Psoas muscle (tissue), 8 donors: ENCODE data around the gene TRAF3. TPM values are rescaled to one million over a fixed set of nuclear protein-coding genes. Genes with fewer than 3 reads are reported as not detected.

Experiments used
- ATAC-seq, 4 donors: fragments of 200-7000 bp; cut with Tn5 transposase; one replicate each; pipeline ENCODE4 v1.9.1; 2020; ENCODE audit warnings: moderate library complexity in 3 of 4, mild to moderate bottlenecking in 2 of 4
- DNase-seq, 2 donors: peaks; one replicate each; pipeline ENCODE4 v3.0.0-alpha.2; 2020
- H3K27ac ChIP-seq: fragments of 200-600 bp; one replicate; pipeline ENCODE4 v1.8.0; 2022
- H3K27me3 ChIP-seq, 3 donors: fragments of 200-600 bp in 1 of 3; one replicate each; pipeline versions ENCODE4 v1.6.1 to v1.8.0; 2013 to 2022; ENCODE audit warnings: low read length in 2 of 3, mild to moderate bottlenecking in 2 of 3, moderate library complexity in 1 of 3; ENCODE audit not compliant: insufficient read depth in 3 of 3
- H3K36me3 ChIP-seq, 2 donors: fragments of 200-600 bp in 1 of 2; one replicate each; pipeline versions ENCODE4 v1.6.1 to v1.8.0; 2013 to 2022; ENCODE audit warnings: low read depth in 1 of 2, mild to moderate bottlenecking in 1 of 2, moderate library complexity in 1 of 2; ENCODE audit not compliant: insufficient read depth in 1 of 2
- H3K4me1 ChIP-seq: fragments of 200-600 bp; one replicate; pipeline ENCODE4 v1.8.0; 2022
- H3K4me3 ChIP-seq: fragments of 200-600 bp; one replicate; pipeline ENCODE4 v1.8.0; 2022; ENCODE audit warnings: mild to moderate bottlenecking
- H3K9me3 ChIP-seq: fragments of 200-600 bp; one replicate; pipeline ENCODE4 v1.8.0; 2022
- CTCF ChIP-seq: fragments of 200-600 bp; IDR thresholded peaks from one replicate; pipeline ENCODE4 v1.8.0; 2022; ENCODE audit warnings: antibody characterized with exemption
- WGBS, 3 donors: extraction: QIAGEN DNeasy Blood & Tissue Kit; methylation state at CpG; one replicate each; pipeline versions ENCODE4 v1.1.6 to v1.1.7; 2013; 5-methylcytosine and 5-hydroxymethylcytosine counted together
- intact Hi-C, 2 donors: fragments of 100-400 bp; cut with DNase I; formaldehyde crosslinking; loops; one replicate each; pipeline versions ENCODE4 v1.11.0 to v1.14.2; 2022
- polyA plus RNA-seq, 3 donors: library from polyadenylated mRNA; stranded (reverse); fragments of 200-250 nt; gene quantifications; one replicate each; pipeline ENCODE4 v1.2.3, GENCODE V29; 2013
- total RNA-seq, 4 donors: library from RNA; stranded (reverse); fragmentation: NEBNext Ultra II Directional in 2 of 4; extraction: Animal tissue kit (Norgen Biotek cat#: 25700) in 2 of 4; gene quantifications; one replicate each; pipeline versions ENCODE4 v1.2.1 to v1.2.4, GENCODE V29; 2021 to 2023
- donor health status: healthy with polysubstance abuse.
- donor health status: DM: no; HTN: no; CAD: no; lungs with moderate emphysema.
- donor health status: Bipolar disorder and iron deficiency.
- donor health status: healthy.
- donor health status: DM: yes; HTN: yes; CAD: no.
- donor health status: DM: no; HTN: no; CAD: no.
- donor health status: DM: no; HTN: no; CAD: no.
- donor health status: DM: yes; HTN: yes; CAD: no.

Gene TRAF3
- total and polyA plus RNA-seq, 7 donors: 3.3 to 16.3 (median 8.1) TPM

- H3K4me1 ChIP-seq: peaks cover 7% of the 10 kb centered on the region
- intact Hi-C loops: no loop called here
- no peak for DNase-seq
- TF ChIP-seq CTCF: no peak
- H3K27ac ChIP-seq: no peak overlapping the region
- no peaks in the 10 kb centered on the region for H3K9me3 ChIP-seq
- ATAC-seq: no peak
- WGBS, 3 donors: 77 to 97% (median 94%) methylated on average over 5 of the region's 5 CpGs
- H3K36me3 ChIP-seq: no peaks in the 10 kb centered on the region
- no peaks in the 10 kb centered on the region for H3K27me3 ChIP-seq
- no peak overlapping the region for H3K4me3 ChIP-seq
These were observed 36.4 kb downstream of the TRAF3 start for GRCh38 chr14:102813691-102814090.

GRCh38 chr14:102817318-102817717, 40.1 kb downstream of the TRAF3 start:
- no peak for TF ChIP-seq CTCF
- intact Hi-C loops: no loop called here
- no peak for ATAC-seq

GRCh38 chr14:102817942-102818940, 41.0 kb downstream of the TRAF3 start:
- intact Hi-C loops: no loop called here
- no peaks in the 10 kb centered on the region for H3K36me3 ChIP-seq
- TF ChIP-seq CTCF: no peak
- H3K27me3 ChIP-seq: no peaks in the 10 kb centered on the region
- H3K27ac ChIP-seq: no peak overlapping the region
- peaks cover 8% of the 10 kb centered on the region for H3K4me1 ChIP-seq
- DNase-seq (no peak), ATAC-seq (peak in 2 of 4 donors; percentile 44 to 72)
- no peaks in the 10 kb centered on the region for H3K9me3 ChIP-seq
- 81 to 92% (median 87%) methylated on average over 10 of the region's 10 CpGs for WGBS, 3 donors
- no peak overlapping the region for H3K4me3 ChIP-seq

More at GRCh38 chr14:102817318-102817717, 40.1 kb downstream of the TRAF3 start:
- H3K36me3 ChIP-seq: no peaks in the 10 kb centered on the region
- no peak overlapping the region for H3K27ac ChIP-seq
- no peaks in the 10 kb centered on the region for H3K9me3 ChIP-seq
- WGBS, 3 donors: 96 to 98% (median 98%) methylated on average over 2 of the region's 2 CpGs
- peaks cover 8% of the 10 kb centered on the region for H3K4me1 ChIP-seq
- no peak overlapping the region for H3K4me3 ChIP-seq
- H3K27me3 ChIP-seq: no peaks in the 10 kb centered on the region
- no peak for DNase-seq

- intact Hi-C loops: no loop called here
- no peak for TF ChIP-seq CTCF
- no peak overlapping the region for H3K27ac ChIP-seq
- no peaks in the 10 kb centered on the region for H3K9me3 ChIP-seq
- no peaks in the 10 kb centered on the region for H3K36me3 ChIP-seq
- DNase-seq: no peak
- WGBS, 3 donors: 75 to 86% (median 80%) methylated on average over 9 of the region's 9 CpGs
- no peak for ATAC-seq
- peaks cover 10% of the 10 kb centered on the region for H3K4me1 ChIP-seq
- H3K4me3 ChIP-seq: no peak overlapping the region
- H3K27me3 ChIP-seq: no peaks in the 10 kb centered on the region
These were observed 42.0 kb downstream of the TRAF3 start for GRCh38 chr14:102819176-102819628.
